Astrocyte (in vitro differentiated cells and primary cell): ENCODE measurements around the gene GABBR2. TPM values are rescaled to one million over a fixed set of nuclear protein-coding genes. Genes with fewer than 3 reads are reported as not detected.

Experiments
- DNase-seq: peaks from one replicate; pipeline ENCODE4 v3.0.0-alpha.2; 2010; ENCODE audit warnings: low read depth
- FAIRE-seq: peaks from 2 replicates; lab custom pipeline; 2011; peaks lifted over from hg19 to GRCh38; lab: Jason Lieb, UNC
- H2AFZ ChIP-seq: 2 replicates; pipeline ENCODE4 v1.6.0; 2012; ENCODE audit warnings: low read depth, low read length, inconsistent platforms
- H3K27ac ChIP-seq: 2 replicates; pipeline ENCODE4 v1.5.1; 2011; ENCODE audit warnings: low read depth, low read length, inconsistent platforms
- H3K27me3 ChIP-seq: 2 replicates; pipeline ENCODE4 v1.6.0; 2011; ENCODE audit warnings: low read length, inconsistent platforms; ENCODE audit not compliant: insufficient read depth
- H3K36me3 ChIP-seq: 2 replicates; pipeline ENCODE4 v1.5.1; 2011; ENCODE audit warnings: low read length, inconsistent platforms; ENCODE audit not compliant: insufficient read depth
- H3K4me1 ChIP-seq: 2 replicates; pipeline ENCODE4 v1.5.1; 2011; ENCODE audit warnings: low read length, inconsistent platforms; ENCODE audit not compliant: insufficient read depth
- H3K4me2 ChIP-seq: 2 replicates; pipeline ENCODE4 v1.6.0; 2012; ENCODE audit warnings: low read length, inconsistent platforms
- H3K4me3 ChIP-seq: 2 replicates; pipeline ENCODE4 v1.5.1; 2011; ENCODE audit warnings: low read depth, mild to moderate bottlenecking, low read length, inconsistent platforms; ENCODE audit not compliant: insufficient read depth
- H3K79me2 ChIP-seq: 2 replicates; pipeline ENCODE4 v1.6.0; 2012; ENCODE audit warnings: mild to moderate bottlenecking, low read length, inconsistent platforms; ENCODE audit not compliant: insufficient read depth
- H3K9ac ChIP-seq: 2 replicates; pipeline ENCODE4 v1.6.0; 2012; ENCODE audit warnings: mild to moderate bottlenecking, low read length, inconsistent platforms
- H3K9me3 ChIP-seq: 2 replicates; pipeline ENCODE4 v1.5.1; 2012; ENCODE audit warnings: low read depth, mild to moderate bottlenecking, low read length, inconsistent platforms; ENCODE audit not compliant: insufficient read depth
- H4K20me1 ChIP-seq: 2 replicates; pipeline ENCODE4 v1.6.0; 2012; ENCODE audit warnings: low read length, inconsistent platforms; ENCODE audit not compliant: insufficient read depth
- H3K27ac Mint-ChIP-seq: one replicate; pipeline ENCODE4 v1.8.0; 2021; ENCODE audit warnings: mild to moderate bottlenecking, mixed read lengths; ENCODE audit not compliant: unreplicated experiment
- H3K27me3 Mint-ChIP-seq: one replicate; pipeline ENCODE4 v1.8.0; 2021; ENCODE audit warnings: low read depth, mixed read lengths; ENCODE audit not compliant: unreplicated experiment
- H3K36me3 Mint-ChIP-seq: one replicate; pipeline ENCODE4 v1.8.0; 2021; ENCODE audit warnings: low read depth, mixed read lengths; ENCODE audit not compliant: unreplicated experiment
- H3K4me1 Mint-ChIP-seq: one replicate; pipeline ENCODE4 v1.8.0; 2021; ENCODE audit warnings: low read depth, mixed read lengths; ENCODE audit not compliant: unreplicated experiment
- H3K4me3 Mint-ChIP-seq: one replicate; pipeline ENCODE4 v1.8.0; 2021; ENCODE audit warnings: mild to moderate bottlenecking, moderate library complexity, mixed read lengths; ENCODE audit not compliant: unreplicated experiment
- H3K9me3 Mint-ChIP-seq: one replicate; pipeline ENCODE4 v1.8.0; 2021; ENCODE audit warnings: mild to moderate bottlenecking, mixed read lengths; ENCODE audit not compliant: unreplicated experiment
- EZH2 ChIP-seq: IDR thresholded peaks from 2 replicates; pipeline ENCODE4 v1.6.1; 2012; ENCODE audit warnings: mild to moderate bottlenecking, low read length, inconsistent platforms; ENCODE audit not compliant: insufficient read depth
- total RNA-seq: library from RNA; stranded (reverse); gene quantifications from 2 replicates; pipeline ENCODE4 v1.2.1, GENCODE V29; 2021
- TF ChIP-seq, protein P1 (sequence below): IDR thresholded peaks from 2 replicates; pipeline ENCODE4 v1.5.1; 2011; ENCODE audit warnings: low read depth, mild to moderate bottlenecking, inconsistent platforms, low read length, moderate library complexity; ENCODE audit not compliant: insufficient read depth

Gene GABBR2
- total RNA-seq, 1 donor from 2014 or later: 2.0 TPM

DNA sequence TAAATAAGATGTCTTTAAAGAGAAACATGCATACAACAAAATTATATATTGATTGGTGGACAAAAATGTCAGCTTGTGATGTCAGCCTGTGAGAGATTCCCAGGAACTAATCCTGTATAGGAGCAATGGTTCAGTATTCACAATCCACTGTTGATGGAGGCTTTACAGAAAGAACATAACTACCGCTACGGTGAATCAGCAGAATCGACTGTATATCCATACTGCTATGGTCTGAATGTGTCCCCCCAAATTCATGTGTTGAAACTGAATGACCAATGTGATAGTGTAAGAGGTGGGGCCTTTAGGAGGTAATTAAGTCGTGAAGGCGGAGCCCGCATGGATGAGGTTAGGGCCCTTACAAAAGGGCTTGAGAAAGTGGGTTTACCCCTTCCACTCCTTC, 412.9 kb downstream of the GABBR2 start:
- Mint-ChIP-seq H3K27me3 (peaks cover 35% of the 10 kb centered on the region), H3K27ac (no peak overlapping the region), H3K36me3 (no peaks in the 10 kb centered on the region), H3K4me1 (no peaks in the 10 kb centered on the region), H3K9me3 (no peaks in the 10 kb centered on the region), H3K4me3 (no peak overlapping the region)
- Histone ChIP-seq H4K20me1 (no peaks in the 10 kb centered on the region), H3K4me1 (no peaks in the 10 kb centered on the region), H3K36me3 (no peaks in the 10 kb centered on the region), H2AFZ (no peak overlapping the region), H3K4me3 (no peak overlapping the region), H3K79me2 (no peaks in the 10 kb centered on the region), H3K9me3 (no peaks in the 10 kb centered on the region), H3K9ac (no peak overlapping the region), H3K27me3 (peaks cover 3% of the 10 kb centered on the region), H3K27ac (no peak overlapping the region), H3K4me2 (no peak overlapping the region)
- DNase-seq (no peak), FAIRE-seq (no peak)
- TF ChIP-seq EZH2: no peak
- TF ChIP-seq, protein P1, sequence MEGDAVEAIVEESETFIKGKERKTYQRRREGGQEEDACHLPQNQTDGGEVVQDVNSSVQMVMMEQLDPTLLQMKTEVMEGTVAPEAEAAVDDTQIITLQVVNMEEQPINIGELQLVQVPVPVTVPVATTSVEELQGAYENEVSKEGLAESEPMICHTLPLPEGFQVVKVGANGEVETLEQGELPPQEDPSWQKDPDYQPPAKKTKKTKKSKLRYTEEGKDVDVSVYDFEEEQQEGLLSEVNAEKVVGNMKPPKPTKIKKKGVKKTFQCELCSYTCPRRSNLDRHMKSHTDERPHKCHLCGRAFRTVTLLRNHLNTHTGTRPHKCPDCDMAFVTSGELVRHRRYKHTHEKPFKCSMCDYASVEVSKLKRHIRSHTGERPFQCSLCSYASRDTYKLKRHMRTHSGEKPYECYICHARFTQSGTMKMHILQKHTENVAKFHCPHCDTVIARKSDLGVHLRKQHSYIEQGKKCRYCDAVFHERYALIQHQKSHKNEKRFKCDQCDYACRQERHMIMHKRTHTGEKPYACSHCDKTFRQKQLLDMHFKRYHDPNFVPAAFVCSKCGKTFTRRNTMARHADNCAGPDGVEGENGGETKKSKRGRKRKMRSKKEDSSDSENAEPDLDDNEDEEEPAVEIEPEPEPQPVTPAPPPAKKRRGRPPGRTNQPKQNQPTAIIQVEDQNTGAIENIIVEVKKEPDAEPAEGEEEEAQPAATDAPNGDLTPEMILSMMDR: no peak

DNA sequence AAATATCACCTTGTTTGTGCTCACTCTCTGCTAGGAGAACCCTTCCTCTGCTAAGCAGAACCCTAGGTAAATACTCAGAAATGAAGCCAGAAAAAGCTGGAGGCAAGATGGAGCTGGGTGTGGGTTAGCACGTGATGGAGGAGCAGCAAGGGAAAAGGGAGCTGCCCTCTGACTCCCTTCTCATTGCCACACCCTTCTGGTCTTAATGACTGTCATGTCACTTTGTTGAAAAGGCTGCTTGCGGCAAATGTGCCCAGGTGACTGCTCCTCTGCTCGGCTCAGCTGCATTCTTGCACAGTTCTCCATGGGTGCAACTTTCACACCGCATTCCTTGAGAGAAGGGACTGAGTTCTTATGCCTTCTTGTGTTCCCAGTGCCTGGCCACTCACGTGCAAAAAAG, 416.9 kb downstream of the GABBR2 start:
- no peaks in the 10 kb centered on the region for H3K36me3 Mint-ChIP-seq
- no peak for FAIRE-seq
- no peak overlapping the region for H3K27ac ChIP-seq

DNA sequence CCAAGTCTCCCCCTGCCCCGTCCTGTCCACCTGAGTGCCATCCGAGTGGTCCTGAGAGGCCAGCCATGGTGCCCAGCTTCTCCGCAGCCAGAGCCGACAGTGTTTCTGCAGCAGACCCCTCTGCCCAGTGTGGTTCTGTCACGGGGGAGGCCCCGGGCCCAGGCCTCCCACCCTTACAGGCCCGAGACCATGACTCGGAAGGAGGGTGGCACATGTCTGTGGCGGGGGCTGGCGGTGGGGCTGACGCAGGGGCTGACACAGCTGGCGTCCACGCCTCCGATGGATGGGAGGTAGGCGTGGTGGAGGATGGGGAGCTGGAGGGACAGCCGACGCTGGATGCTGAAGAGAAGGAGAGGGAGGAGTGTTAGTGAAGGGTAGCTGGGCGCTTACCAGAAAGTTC, 418.3 kb downstream of the GABBR2 start:
- FAIRE-seq (no peak), DNase-seq (no peak)
- Histone ChIP-seq H3K4me3 (no peak overlapping the region), H3K9me3 (no peaks in the 10 kb centered on the region), H3K27ac (no peak overlapping the region), H4K20me1 (no peaks in the 10 kb centered on the region), H3K9ac (no peak overlapping the region), H3K36me3 (no peaks in the 10 kb centered on the region), H3K27me3 (peaks cover 3% of the 10 kb centered on the region), H3K4me1 (no peaks in the 10 kb centered on the region), H3K79me2 (no peaks in the 10 kb centered on the region), H2AFZ (no peak overlapping the region), H3K4me2 (no peak overlapping the region)
- Mint-ChIP-seq H3K4me3 (no peak overlapping the region), H3K9me3 (no peaks in the 10 kb centered on the region), H3K36me3 (no peaks in the 10 kb centered on the region), H3K27ac (no peak overlapping the region), H3K27me3 (peaks cover 39% of the 10 kb centered on the region), H3K4me1 (peaks cover 6% of the 10 kb centered on the region)
- TF ChIP-seq, protein P1: no peak
- TF ChIP-seq EZH2: no peak

More for the DNA sequence above, 416.9 kb downstream of the GABBR2 start:
- Histone ChIP-seq H3K9me3 (no peaks in the 10 kb centered on the region), H3K4me2 (no peak overlapping the region), H3K4me3 (no peak overlapping the region), H4K20me1 (no peaks in the 10 kb centered on the region), H3K9ac (no peak overlapping the region), H3K36me3 (no peaks in the 10 kb centered on the region), H3K27me3 (peaks cover 3% of the 10 kb centered on the region), H3K4me1 (no peaks in the 10 kb centered on the region), H3K79me2 (no peaks in the 10 kb centered on the region), H2AFZ (no peak overlapping the region)
- no peak overlapping the region for H3K27ac Mint-ChIP-seq
- TF ChIP-seq EZH2: no peak
- no peak for DNase-seq
- no peak overlapping the region for H3K4me3 Mint-ChIP-seq
- no peaks in the 10 kb centered on the region for H3K9me3 Mint-ChIP-seq
- peaks cover 40% of the 10 kb centered on the region for H3K27me3 Mint-ChIP-seq
- peaks cover 6% of the 10 kb centered on the region for H3K4me1 Mint-ChIP-seq
